Measurements from ENCODE around the gene CCDC144A.
A peak's percentile ranks its signal among the peaks of the same experiment; 100 is the strongest.
"Not testable (repeated sequence)": the region's sequence is repeated elsewhere in the genome, so short reads cannot be mapped to it uniquely, and the experiment has no call there.

CCDC144A gene

DNA sequence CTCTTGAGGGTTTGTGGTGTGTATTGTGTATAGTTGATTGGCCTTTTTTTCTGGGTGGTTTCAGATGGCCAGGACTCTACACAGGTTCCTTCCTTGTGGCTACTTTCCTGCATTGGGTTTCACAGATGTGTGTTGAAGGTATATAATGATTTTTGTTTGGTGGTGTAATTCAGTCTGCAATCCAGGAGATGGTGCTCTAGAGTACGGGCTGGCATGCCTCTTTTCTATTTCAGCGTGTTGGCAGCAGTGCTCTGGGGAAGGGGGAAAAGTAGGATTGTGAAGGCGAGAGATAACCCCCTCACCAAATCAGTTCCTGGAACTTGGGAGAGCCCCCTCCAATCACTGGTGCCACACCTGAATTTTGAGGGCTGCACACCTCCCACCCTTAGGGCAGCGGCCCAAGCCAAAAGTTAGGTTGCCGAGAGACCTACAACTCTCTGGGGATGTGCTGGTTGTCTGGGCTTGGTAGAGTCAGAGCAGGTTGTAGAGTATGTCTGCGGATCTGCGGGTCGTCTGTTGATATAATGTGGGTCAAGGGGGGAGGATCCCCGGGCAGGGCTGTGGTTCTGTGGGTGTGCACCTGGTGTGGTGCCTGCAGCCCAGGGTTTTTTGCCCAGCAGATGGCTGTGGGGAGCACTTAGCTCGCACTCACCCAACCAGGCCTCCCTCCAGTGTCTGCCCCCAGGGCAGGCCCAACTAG lies 61.3 kb downstream of the CCDC144A start:
- DNase-seq = peak; percentile 19

DNA sequence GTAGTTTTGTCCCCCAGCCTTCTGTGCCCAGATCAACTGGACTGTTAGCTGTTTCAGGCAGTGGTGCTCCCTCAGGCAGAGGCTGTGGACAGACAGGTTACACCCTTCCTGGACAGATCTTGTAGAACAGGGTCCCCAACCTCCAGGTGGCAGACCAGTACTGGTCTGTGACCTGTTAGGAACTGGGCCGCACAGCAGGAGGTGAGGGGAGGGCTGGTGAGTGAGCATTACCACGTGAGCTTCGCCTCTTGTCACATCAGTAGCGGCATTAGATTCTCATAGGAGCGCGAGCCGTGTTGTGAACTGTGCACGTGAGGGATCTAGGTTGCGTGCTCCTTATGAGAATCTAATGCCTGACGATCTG lies 61.9 kb downstream of the CCDC144A start:
- DNase-seq = not testable (repeated sequence)

DNA sequence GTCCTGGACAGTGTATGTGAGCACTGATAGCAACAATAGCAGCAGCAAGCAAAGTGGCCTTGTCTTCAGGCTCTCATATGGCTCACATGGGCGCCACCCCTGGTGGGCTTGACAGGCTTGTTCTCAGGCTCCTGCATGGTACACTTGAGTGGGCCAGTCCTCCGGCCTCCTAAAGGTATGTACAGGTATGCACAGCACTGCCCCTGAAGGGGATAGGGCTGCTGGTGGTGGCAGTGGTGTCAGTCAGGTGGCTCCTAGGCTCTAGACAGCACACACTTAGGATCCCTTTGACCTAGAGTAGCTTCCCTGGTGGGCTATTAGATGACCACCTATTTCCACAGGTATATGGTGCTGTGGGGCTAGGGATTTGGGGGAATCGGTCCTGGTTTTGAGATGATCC lies 67.5 kb downstream of the CCDC144A start:
- DNase-seq = not testable (repeated sequence)

DNA sequence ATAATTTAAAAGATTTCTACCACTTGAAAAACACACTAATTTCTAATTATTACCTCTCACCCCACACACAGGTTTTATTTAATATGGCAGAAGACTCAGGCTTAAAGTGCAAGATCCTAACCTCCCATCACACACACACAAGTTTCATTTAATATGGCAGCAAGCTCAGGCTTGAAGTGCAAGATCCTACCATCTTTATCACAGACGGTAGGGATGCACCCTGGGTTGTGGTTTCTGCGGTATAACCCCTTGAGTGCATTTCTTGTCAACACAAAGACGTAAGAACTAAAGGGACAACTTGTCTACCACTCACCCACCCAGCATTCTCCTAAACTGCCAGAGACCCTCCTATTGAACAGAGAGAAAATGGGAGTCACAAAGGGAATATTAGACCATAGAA lies 68.1 kb downstream of the CCDC144A start:
- DNase-seq = not testable (repeated sequence)

DNA sequence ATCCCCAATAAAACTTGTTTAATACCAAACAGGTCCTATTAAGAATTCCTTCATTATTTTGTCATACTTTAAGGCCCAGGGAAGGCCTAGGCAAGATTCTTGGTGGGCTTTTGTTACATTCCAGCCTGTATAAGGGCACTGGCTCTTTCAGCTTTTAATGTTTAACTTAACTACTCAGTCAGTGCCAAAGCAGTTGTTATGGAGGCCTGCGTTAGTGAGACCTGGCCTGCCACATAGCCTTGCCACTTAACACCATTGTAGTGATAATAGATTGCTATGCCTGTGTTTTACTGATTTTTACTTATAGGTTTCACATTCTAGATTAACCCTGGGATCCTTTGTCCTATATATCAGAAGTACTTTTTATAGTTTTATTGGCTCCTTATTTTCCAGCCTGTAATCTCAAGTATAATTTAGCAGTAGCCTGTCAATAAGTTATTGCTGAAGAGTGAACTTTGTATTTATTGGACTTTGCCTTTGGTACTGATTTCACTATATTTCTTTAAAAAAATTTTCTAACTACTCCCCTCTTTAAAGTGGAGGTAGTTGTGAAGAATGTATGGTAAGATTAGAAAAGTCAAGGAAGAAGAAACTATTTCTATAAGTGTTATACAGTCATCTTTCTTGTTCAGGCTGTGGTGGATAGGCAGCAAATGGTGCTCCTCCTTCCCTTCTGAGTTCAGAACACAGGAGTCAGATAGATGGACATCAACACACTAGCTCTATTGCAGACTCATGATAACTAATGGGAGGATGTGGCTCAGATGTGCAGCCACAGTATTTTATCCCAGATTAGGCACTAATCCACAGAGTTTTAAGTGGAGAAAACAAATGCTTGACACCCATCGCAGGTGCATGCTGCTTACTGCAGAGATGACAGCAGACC lies 78.5 kb downstream of the CCDC144A start:
- DNase-seq = not testable (repeated sequence)

DNA sequence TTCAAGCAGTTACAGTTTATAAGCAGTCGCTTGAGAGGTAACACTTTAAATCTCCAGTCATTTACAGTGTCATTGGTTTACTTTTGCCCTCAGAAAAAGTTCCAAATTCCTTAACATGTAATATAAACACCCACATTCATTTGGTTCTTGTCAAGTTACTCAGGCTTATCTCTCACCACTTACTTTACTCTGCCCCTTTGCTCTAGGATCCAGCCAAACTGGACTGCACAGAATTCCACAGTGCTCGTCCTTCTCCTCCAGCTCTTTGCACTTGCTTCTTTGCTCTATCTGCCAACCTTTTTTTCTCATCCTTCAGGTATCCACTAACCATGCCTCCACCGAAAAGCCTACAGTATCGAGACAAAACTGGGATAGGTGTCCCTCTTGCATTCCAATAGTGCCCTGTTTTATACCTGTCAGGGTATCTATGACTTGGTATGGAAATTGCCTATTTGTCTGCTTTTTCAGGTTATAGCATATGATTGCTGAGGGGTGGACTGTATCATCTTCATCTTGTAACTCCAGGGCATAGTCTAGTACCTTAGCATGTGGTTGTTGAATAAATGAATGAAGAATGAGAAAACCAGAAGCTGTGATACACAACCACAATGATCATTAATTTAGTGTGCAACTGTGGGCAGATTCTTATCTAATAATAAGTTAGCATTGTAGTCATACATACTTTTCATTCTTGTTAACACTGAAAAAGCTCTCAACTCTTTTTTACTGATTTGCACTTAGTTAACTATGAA lies 82.5 kb downstream of the CCDC144A start:
- not testable (repeated sequence) for DNase-seq

DNA sequence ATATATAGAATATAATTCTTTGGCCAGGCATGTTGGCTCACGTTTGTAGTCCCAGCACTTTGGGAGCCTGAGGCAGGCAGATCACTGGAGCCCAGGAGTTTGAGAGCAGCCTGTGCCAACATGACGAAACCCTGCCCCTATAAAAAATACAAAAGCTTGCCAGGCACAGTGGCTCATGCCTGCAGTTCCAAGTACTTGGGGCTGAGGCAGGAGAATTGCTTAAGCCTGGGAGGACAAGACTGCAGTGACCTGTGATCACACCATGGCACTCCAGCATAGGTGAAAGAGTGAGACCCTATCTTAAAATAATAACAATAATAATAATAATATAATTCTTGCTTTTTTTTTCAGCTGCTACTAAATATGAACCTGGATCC lies 83.1 kb downstream of the CCDC144A start:
- not testable (repeated sequence) for DNase-seq

DNA sequence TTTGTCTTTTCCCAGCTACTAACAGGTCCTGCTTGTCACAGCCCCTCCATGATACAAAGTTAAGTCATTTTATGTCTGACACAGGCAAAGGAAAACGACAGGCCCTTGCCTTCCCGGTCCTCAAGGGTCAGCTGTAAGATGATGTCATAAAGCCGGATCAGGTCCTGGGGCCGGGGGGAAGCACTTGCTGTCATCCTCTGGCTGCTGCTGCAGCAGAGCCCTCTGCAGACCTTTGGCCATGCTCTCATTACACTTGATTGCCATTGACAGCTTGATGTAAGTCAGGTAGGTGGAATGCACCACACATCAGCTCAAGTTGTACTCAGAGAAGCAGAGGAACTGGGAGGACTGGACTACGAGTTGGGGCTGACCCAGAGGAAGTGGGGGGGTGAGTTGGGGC lies 97.8 kb downstream of the CCDC144A start:
- DNase-seq = not testable (repeated sequence)

DNA sequence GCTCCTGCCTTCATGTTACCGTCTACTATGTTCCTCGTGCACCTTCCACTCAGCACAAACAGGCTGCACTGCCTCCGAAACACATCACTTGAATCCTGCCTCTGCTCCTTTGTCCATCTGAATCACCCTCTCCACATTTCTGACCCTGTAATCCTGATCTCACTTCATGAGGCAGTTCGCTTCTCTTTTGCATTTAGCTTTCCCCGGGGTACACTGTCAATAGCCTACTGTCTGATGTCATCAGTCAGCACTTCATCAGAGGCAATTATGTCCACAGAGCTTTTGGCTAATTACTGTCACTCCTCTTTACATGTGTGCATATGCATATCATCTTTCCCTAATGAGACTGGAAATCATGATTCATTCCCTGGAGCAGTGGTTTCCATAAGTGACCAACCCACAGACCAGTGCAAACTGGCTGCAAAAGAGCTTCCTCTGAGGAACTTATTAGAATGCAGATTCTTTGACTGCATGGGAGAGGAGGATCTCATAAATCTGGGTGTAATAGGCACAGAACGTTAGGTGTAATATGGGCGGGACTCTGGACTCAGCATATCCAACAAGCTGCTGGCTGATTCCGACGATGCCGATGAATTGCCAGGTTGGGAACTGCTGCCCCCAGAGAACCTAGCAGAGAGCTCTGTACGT lies 99.0 kb downstream of the CCDC144A start:
- DNase-seq = not testable (repeated sequence)

DNA sequence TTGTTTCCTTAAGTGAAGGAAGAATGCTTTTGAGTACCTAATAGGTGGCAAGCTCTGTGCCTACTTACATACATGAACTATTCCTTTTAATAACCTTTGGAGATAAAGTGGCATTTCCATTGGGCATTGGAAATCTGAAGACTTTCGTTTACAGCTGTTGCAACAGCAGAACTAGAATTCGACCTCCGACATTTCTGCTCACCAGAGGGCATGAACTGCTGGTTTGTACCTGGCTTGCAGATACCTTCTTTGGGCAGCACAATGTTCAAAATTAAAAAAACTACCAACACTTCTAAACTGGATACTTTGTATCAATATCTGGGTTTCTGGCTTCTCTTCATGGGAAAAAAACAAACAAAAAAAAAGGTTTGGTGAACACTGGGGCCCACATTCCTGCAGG lies 99.6 kb downstream of the CCDC144A start:
- DNase-seq = not testable (repeated sequence)

DNA sequence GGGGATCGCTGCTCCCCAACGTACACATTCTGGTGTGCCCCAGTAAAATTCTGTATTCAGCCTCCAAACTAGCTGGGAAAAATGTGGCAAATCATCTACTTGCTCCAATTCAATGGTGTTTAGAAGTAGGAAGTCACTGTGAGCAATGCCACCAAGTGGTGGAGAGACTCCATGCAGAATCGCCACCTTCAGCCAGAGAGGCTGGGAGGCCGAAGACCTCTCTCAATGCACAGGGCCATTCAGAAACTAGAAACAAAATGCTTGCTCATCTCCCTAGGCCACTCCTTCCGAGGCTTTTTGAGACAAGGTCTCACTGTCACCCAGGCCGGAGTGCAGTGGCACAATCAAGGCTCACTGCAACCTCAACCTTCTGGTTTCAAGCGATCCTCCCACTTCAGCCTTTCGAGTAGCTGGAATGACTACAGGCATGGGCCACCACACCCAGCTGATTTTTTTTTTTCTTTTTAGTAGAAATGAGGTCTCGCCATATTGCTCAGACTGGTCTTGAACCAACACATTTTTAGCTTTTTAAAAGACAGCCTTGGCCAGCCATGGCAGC lies 100.4 kb downstream of the CCDC144A start:
- DNase-seq = not testable (repeated sequence)

DNA sequence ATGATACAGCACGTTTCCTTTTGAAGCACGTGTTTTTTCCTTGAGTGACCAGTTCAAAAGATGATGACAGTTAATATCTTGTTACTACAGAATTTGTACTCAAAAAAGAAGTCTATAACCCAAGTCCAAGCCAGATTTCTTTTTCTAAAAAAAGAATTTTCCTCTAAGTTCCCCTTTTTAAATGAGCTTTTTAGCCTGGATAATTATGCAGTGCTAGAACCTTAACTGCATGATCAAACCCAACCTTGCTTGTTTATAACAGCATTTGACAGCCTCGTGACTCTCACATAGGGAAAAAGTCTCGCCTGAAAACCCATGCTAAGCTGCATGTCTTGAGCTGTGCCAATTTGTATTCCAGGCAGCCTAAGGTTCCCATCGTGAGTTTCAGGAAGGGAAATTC lies 104.2 kb downstream of the CCDC144A start:
- DNase-seq = peak; percentile 6

DNA sequence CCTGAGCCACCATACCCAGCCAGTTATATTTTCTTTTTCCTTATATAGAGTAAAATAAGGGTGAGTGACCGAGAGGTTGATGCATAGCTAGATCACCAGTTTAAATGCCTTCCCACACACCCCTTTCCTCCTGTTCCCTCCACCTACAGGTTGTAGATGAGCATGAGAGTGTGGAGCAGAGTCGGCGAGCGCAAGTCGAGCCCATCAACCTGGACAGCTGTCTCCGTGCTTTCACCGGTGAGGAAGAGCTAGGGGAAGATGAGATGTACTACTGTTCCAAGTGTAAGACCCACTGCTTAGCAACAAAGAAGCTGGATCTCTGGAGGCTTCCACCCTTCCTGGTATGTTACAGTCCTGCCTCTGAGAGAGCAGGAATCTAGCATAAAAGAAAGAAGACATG lies 105.9 kb downstream of the CCDC144A start:
- not testable (repeated sequence) for DNase-seq

DNA sequence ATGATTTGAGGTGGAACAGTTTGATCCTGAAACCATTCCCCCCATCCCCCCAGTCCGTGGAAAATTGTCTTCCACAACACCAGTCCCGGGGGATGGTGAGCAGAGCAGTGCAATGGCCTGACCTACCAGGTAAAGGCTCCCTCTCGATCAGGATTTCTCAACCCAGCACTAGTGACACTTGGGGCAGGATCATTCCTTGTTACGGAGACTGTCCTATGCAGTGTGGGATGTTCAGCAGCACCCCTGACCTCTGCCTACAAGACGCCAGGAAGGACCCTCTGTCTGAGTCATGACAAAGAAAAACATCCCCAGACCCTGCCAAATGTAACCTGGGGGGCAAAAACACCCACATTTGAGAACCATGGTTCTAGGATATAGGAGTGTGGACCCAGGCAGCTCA lies 114.8 kb downstream of the CCDC144A start:
- not testable (repeated sequence) for DNase-seq

DNA sequence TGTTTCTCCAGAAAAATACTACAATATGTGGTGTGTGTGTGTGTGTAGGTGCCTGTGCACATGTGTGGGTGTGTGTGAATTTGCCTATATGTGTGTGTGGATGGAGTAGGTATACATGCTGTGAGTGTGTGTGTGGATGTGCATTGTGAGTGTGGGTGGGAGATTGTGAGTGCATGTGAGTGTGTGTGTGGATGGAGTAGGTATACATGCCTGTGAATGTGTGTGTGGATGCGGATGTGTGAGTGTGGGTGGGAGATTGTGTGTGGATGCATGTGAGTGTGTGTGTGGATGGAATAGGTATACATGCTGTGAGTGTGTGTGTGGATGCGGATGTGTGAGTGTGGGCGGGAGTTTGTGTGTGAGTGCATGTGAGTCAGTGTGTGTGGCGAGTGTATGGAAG lies 116.6 kb downstream of the CCDC144A start:
- not testable (repeated sequence) for DNase-seq

DNA sequence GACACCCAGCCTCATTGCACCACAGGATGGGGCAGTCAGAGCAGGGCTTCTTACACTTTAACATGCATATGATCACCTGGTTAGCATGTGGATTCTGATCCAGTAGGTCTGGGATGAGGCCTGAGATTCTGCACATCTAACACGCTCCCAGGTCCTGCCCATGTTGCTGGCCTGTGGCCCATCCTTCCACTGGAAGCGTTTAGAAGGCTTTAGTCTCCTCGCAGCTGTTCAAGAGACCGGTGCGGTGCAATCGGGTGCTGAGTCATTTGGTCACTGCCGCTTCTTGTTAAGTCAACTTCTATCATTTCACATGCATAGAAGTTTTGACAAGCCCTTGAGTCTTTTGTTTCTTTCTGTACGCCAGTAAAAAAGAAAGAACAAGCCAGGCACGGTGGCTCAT lies 117.6 kb downstream of the CCDC144A start:
- DNase-seq = not testable (repeated sequence)

DNA sequence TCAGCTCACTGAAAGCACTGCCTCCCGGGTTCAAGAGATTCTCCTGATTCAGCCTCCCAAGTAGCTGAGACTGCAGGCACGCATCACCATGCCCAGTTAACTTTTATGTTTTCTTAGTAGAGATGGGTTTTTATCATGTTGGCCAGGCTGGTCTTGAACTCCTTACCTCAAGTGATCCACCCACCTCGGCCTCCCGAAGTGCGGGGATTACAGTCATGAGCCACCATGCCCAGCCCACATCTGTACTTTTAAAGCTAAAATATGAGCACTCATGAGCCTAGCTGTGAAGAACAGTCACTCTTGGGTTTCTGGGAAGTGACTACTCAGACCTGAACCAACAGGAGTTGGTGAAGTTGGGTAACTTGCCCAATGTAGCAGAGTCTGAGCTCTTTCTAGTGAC lies 120.2 kb downstream of the CCDC144A start:
- DNase-seq = not testable (repeated sequence)

DNA sequence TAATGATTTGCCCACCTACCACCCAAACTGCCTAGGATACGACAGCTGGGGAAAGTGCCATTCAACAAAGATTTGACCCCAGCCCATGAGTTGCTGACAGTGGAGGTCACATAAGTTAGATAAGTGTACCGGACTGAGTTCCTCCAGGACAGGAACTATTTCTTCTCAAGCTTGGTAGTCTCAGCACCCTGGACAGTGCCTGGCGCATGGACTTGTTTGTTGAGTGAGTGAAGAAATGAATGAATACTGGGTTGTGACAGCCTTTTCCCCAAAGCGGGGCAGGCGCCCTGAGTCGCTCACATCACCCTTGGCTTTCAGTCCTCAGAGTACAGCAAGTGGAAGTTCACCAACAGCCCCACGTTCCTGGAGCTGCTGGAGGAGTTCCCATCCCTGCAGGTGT lies 122.1 kb downstream of the CCDC144A start:
- DNase-seq = not testable (repeated sequence)

DNA sequence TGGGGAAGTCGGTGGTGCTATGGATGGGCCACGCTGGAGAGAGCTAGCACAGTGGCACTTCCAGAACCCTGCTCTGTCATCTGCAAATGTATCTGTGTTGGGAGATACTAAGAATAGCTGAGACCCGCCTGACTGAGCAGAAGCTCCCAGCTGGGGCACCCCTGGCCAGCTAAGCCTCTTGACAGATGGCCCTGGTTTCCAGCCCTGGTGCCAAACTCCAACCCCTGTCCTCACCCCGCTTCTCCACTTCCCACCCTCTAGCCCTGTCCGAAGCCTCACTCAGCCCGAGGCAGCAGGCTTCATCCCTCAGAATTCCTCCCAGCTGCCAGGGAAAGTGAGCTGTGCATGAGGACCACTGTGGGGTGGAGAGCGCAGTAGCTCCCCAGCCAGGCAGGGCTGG lies 124.4 kb downstream of the CCDC144A start:
- no peak for DNase-seq

DNA sequence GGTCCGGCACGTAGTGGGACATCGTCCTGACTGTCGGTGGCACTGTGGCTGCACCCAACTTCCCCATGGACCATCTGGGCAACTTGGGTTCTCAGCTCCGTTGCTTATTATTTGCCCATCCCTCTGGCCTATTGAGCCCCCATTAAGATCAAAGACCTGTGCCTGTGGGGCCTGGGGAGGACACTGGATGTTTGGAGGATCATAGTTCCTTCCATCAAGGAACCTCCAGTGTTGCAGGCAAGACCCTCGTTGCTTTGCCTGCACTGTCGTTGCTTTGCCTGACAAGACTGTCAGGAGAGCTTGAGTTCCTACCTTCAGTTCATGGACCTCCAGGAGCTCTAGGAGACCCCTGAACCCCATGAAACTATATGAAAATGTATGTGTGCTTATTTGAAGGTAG lies 127.2 kb downstream of the CCDC144A start:
- DNase-seq = no peak

DNA sequence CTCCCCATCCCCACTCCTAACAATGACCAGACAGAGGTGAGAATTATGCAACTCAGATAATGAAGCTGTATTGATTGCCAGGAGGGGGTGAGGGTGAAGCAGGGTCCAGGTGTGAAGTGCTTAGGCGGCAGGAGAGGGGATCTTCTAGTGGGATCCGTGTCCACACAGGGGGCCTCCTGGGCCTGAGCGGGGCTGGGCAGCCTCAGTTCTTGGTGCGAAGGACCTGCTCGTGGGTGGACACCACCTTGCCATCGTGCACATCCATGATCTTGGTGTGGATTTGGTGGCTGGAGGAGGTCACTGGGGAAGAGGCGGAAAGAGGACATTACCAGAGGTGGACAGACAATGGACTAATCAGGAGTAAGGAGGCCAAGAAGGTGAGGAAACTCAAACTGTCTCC lies 127.9 kb downstream of the CCDC144A start:
- not testable (repeated sequence) for DNase-seq

DNA sequence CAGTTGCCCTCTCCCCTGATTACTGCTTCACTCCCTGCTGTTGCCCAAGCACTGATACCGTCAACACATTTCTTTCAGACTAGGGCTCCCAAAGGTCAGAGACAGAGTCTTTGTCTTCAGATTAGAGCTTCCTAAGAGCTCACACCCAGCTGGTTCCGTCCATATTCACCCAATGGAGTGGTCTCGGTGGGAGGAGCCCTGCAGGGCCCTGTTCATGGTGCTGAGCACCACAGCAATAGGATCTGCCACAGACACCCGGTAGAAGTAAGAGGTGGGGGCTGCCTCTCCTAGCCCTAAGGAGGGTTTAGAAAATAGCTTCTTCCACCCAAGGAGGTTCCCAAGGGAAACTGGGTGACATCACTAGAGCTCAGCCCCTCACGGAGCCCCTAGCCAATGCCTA lies 128.3 kb downstream of the CCDC144A start:
- no peak for DNase-seq

All from suppressor macrophage treated with lipopolysaccharide for 4 hours (primary cell).